HG02759 (cell line): ENCODE measurements around the gene DNM3.

ENCODE experiments used
- ATAC-seq: cut with Tn5 transposase; IDR thresholded peaks from one replicate; pipeline ENCODE4 v1.9.1; 2021; ENCODE audit warnings: mild to moderate bottlenecking, moderate library complexity; ENCODE audit not compliant: unreplicated experiment

The DNM3 gene

DNA sequence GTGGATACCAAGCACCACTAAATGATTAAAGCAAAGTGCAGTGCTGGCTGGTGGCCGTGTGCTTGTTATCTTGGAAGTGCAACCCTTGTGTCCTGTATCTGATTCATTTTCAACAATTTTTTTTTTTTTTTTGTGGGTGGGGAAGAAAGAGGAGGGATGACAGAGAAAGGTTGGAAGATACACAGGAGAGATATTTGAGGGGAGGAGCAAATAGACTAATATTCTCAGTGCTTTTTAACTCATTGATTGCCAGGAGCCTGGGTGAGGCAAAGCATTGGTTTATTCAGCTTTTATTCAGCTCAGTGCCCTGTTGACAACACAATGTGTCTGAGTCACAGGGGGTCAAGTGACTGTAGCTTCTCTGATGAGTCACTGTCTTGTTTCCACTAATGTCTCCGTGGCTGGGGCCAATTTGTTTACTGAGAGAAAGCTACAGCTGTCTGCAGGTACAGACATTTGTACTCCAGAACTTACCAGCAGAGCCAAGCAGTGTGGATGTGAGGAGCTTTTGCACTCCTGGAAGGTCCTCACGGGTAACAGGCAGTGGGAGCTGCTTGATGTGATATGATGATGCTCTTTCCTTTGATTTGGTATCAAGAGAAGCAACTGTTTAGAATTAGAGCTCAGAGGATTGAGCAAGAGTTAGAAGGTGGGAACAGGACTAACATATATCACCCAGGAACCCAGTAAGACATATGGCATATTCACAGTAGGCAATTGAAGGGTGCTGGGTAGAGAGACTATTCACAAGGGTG lies 23.6 kb upstream of the DNM3 start:
- ATAC-seq = peak; percentile 87

DNA sequence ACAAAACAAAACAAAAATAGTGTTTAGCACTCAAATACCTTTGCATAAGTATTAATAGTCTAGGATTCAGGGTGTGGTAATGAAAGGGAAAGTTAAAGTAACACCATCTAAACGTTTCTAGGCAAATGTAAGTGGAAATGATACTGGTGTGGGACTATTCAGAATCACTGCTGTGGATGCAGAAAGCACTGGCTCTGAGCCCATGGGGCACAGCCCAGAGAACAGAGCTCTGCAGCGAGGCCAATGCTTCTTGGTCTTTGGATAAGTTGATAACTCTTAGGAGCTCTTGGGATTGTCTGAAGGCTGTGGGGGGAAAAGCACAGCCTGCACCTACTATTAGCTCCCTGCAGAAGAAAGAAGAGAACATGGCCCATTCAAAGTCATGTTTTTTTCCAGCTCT lies 21.4 kb upstream of the DNM3 start:
- no peak for ATAC-seq

DNA sequence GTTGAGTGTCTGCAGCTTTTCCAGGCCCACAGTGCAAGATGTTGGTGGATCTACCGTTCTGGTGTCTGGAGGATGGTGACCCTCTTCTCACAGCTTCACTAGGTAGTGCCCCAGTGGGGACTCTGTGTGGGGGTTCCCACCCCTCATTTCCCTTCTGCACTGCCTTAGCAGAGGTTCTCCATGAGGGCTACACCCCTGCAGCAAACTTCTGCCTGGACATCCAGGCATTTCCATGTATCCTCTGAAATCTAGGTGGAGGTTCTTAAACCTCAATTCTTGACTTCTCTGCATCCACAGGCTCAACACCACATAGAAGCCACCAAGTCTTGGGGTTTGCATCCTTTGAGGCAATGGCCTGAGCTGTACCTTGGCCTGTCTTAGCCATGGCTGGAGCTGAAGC lies 14.3 kb upstream of the DNM3 start:
- no peak for ATAC-seq

GRCh38 chr1:171828794-171829193 lies 12.5 kb upstream of the DNM3 start:
- no peak for ATAC-seq

- no peak for ATAC-seq
Observed at GRCh38 chr1:171833091-171833825, 8.0 kb upstream of the DNM3 start.

GRCh38 chr1:171834821-171835220 lies 6.5 kb upstream of the DNM3 start:
- ATAC-seq = no peak

DNA sequence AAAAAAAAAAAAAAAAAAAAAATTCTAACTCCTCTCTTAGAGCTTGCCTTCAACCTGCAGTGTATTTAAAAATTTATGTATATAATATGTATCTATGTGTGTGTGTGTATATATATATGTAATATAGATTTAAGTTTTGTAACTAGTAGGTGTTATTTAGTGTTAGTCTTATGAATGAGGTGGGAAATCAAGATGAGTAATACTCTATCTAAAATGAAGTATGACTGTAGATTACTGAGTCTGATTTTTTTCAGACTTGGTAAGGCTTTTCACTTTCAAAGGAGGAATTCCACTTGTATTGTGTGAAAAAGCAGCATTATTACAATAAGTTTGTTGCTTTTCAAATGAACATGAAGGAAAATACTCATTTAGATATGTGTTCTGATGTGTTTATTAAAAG lies 5.4 kb upstream of the DNM3 start:
- no peak for ATAC-seq

- no peak for ATAC-seq
Observed at GRCh38 chr1:171841931-171842761, 848 bp downstream of the DNM3 start.

GRCh38 chr1:171844381-171844780 lies 3.1 kb downstream of the DNM3 start:
- ATAC-seq = no peak

GRCh38 chr1:171845998-171846397 lies 4.7 kb downstream of the DNM3 start:
- no peak for ATAC-seq

DNA sequence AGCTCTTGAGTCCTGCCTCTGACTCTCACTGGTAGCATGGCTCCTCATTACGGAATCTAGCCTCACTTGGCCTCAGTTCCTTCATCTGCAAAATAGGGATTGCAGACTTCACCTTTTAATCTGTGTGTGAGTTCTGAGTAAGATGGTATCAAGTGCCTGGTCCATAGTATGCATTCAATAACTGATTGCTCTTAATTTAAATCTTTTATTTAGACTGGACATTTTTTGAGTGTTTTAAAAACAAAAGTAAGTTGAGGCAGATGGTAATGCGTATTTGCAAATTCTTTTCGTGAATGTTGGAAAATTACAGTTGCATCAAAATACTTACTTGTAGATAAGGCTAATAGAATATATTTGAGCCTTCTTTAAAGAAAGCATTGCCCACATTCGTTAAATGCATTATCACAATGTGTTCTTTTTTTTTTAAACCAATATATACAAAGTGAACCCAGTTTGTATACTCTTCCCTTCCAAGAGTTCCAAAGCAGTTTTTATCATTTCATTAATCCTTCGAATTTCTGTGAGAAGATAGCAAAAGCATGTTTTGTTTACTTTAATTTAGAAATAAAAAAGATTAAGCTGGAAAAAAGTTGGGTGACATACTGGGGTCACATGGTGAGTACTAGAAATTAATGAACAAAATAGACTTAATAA lies 8.1 kb downstream of the DNM3 start:
- ATAC-seq = no peak

DNA sequence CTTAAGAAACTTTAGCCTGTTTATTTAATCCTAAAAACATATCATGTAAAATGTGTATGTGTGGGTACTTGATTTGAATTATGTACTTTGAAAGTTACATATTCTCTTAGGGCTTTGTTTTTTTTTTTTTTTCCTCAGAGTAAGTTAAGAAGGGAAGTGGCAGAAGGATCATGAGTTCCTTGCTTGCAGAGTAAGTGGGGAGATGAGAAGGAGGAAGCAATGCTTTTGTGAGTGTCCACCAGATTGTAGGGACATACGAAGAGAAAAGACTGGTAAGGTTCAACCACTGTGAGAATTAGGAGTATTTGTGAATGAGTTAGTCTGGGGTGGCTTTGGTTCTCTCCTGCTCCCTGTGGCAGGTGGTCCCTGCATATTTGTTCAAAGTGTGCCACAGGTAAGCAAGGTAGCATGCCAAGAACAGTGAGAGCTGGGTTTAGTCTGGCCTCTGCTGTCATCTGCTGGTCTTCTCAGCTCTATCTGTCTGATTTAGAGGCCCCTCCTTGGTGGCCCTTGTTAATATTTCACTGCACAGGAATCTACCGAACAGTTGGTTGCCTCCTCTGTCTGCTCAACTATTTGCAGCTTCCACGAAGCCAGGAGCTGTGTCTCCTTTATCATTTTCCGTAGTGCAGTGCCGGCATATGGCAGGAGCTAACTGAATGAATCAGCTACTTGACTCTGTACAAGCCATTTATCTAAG lies 9.5 kb downstream of the DNM3 start:
- ATAC-seq = no peak

GRCh38 chr1:171852272-171852671 lies 11.0 kb downstream of the DNM3 start:
- ATAC-seq = no peak

GRCh38 chr1:171855381-171855780 lies 14.1 kb downstream of the DNM3 start:
- no peak for ATAC-seq

DNA sequence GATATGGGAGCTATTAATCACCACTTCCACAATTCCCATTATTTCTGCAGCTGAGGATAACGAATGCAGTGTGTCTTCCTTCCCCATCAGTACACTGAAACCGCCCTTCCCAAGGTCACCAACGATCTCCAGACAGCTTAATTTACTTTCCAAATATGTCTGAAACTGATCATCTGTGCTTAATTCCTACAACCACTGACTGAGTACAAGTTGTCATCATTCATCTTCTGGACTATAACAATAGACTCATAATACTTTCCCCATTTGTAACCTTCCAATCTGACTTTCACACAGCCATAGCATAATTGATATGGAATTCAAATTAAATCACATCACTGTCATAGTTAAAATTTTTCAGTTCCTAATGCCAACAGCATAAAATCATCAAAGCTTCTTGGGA lies 17.4 kb downstream of the DNM3 start:
- ATAC-seq = no peak

DNA sequence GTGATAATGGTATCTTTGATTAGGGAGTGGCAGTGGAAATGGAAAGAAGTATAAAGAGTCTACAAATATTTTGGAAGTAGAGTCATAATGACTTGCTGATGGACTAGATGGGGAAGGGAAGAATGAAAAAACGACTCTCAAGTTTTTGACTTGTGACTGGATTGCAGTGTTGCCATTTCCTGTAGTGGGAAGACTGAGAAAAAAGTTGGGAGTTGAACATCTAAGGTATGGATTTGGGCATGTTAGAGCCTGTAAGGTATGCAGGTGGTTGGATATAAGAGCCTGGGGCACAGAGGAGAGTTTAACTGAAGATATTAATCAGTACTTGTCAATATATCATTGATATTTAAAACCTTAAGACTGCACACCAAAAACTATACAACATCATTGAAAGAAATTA lies 19.4 kb downstream of the DNM3 start:
- no peak for ATAC-seq

DNA sequence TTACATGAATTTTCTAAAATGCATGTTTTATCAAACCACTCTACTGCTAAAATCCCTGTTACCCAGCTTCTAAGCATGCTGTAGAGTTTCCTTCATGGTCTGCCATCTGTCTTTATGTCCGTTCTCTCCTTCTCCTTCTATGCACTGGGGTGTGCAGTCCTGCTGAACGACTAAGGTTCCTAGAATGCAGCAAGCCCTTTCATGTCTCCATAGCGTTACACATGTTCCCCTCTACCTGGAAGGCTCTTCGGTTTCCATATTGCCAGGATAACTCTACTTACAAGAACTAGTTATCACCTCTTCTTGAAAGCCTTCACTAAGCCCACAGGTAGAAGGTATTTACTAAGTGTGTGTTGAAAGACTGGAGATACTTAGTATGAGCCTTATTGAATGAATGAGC lies 22.2 kb downstream of the DNM3 start:
- ATAC-seq = no peak

DNA sequence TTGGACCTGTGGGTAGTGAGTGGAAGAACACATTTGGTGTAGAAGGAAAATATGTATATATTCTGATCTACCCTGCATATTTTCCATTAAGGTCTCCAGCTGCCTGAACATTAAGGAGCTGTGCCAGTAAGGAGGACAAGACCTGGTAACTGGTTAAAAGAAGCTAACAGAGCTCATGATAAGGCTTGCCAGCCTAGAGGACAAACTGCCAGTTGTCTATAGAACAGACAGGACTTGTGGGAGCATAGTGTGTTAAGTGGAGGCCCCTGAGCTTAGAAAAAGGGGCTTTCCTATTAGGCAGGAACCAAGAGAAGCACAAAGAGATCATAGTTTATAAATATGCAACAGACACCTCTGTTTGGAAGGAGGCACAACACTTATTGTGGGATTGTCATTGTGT lies 23.0 kb downstream of the DNM3 start:
- no peak for ATAC-seq

DNA sequence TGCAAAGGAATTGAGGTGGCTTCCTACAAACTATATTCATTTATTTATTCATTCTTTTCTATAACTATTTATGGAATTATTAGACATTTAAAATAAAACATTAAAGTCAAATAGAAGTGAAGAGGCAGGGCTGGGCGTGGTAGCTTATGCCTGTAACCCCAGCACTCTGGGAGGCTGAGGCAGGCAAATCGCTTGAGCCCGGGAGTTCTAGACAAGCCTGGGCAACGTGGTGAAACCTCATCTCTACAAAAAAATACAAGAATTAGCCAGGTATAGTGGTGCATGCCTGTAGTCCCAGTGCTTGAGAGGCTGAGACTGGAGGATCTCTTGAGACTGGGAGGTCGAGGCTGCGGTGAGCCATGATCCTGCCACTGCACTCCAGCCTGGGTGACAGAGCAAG lies 23.8 kb downstream of the DNM3 start:
- no peak for ATAC-seq

DNA sequence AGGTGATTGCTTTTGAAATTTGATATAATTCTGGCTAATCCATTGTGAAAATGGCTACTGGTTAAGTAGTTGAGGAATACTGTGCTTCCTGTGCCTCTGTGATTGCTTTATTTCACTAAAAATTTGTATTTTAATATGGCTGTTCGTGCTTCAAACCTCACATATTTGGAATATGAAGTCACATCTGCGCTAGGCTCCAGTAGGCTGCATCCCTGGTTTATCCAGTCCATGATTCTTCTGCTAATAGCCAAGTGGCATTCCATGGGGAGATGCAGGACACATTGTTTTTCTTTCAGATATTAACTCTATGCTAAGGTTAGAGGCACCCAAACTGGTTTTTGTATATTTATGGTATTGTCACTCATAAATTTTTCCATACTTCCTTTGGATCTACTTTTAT lies 25.9 kb downstream of the DNM3 start:
- ATAC-seq = no peak
